ENCODE data around the gene MRPS34.

DNA sequence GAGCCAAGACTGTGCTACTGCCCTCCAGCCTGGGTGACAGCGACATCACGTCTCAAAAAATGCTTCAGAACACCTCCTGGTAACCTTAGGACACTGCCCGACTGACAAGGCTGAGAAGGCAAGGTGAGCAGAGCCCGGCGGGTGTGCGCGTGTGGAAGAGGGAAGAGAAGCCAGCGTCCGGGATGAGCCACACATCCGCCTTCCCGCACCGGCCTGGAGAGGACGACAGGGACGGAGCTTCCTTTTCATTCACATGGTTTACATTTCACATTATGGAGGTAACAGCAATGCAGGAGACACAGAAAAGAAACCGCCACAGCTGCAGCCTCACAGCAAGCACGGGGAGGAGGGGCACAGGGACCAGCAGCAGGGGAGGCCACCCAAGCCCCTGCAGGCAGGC, 37.2 kb upstream of the MRPS34 start:
- TF ChIP-seq CTCF (IDR thresholded peaks at IDR 0.05; ENCODE audit: low read length) (no peak), EZH2 (IDR thresholded peaks at IDR 0.05; ENCODE audit: borderline replicate concordance, low read length) (no peak)

Data from OCI-LY1 (cell line).